HCT116 (cell line): ENCODE results near the gene TAGLN.

Experiments used
- EZH2 ChIP-seq: fragments of 200-600 bp; sonication (generic); IDR thresholded peaks from 2 replicates; pipeline ENCODE4 v1.6.1; 2017; ENCODE audit warnings: antibody characterized with exemption, mixed run types
- TF ChIP-seq, protein P1 (sequence below): IDR thresholded peaks from 2 replicates; pipeline ENCODE4 v1.6.1; 2012

DNA sequence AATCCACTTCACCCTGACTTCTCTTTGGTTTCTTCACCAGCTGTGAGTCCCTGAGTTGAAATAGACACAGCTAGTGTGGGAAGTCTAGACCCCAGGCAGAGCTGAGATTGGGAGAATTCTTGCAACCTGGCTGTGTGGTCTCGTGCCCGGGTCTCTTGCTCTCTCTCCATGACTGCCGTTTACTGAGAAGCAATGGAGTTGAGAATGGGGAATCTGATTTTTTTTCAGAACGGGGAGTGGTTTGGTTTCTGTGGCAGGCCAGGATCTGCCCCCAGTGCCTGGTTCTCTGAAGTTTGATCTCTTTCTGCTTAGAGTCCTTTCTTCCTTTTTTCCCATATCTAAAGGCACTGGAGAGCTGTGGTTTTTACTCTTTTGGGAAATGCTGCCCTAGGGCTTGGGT lies 19.1 kb upstream of the TAGLN start:
- TF ChIP-seq EZH2: no peak
- TF ChIP-seq, protein P1, sequence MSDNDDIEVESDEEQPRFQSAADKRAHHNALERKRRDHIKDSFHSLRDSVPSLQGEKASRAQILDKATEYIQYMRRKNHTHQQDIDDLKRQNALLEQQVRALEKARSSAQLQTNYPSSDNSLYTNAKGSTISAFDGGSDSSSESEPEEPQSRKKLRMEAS: no peak
